ENCODE measurements around the gene PCYOX1L. TPM values are rescaled to one million over a fixed set of nuclear protein-coding genes. Genes with fewer than 3 reads are reported as not detected.
A peak's percentile ranks its signal among the peaks of the same experiment; 100 is the strongest.

The PCYOX1L gene
- total and polyA plus RNA-seq, 9 of the 15 experiments (the other 6 are each of a cell fraction or from before 2014, with no cell fraction given) = 2.3 to 17.9 (median 6.0) TPM

DNA sequence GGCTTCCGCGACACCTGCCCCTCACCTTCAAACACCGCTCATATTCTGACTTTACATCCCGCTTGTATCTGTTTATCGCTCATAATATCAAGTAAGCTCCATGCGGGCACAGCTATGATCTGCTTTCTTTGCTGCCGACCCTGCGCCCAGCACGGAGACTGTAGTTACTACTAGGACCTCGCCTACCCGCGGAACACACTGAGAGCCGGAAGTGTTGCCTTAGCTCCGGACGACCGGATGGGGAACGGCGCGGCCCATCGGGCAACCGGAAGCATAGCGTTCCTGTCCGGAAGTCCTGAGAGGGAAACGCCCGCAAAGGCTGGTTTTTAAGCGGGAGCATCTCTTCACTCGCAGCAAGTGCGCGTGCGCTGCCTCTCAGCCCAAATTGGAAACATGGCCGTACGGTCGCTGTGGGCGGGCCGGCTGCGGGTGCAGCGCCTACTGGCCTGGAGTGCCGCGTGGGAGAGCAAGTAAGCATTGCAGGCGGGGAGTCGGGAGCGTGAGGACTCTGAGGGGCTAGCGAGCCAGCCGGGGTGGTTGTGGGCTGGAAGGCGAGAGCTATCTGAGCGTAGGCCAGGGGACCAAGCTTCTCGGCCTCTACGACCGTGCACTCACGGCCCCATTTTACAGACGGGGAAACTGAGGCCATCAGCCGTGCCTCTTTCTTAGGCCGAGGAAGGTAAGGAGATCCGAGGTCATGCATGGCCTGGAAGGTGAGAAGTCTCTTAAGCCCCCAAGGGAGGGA lies 12.5 kb upstream of the PCYOX1L start, which contains the start of gene GRPEL2 (continued):
- TF ChIP-seq ZNF431 (CRISPR knock-in tag; IDR thresholded peaks at IDR 0.05) (no peak), FOXJ2 (tag; IDR thresholded peaks at IDR 0.05) (no peak), ZNF561 (CRISPR knock-in tag; conservative IDR thresholded peaks at IDR 0.05) (no peak), ESRRA (IDR thresholded peaks at IDR 0.05; ENCODE audit: borderline replicate concordance, low read depth) (peak; percentile 74), IRF2 (CRISPR knock-in tag; IDR thresholded peaks at IDR 0.05) (no peak), THRB (CRISPR knock-in tag; conservative IDR thresholded peaks at IDR 0.05) (no peak), TFAP4 (CRISPR knock-in tag; IDR thresholded peaks at IDR 0.05; ENCODE audit: borderline replicate concordance) (peak; percentile 91), ZNF224 (CRISPR knock-in tag; IDR thresholded peaks at IDR 0.05) (no peak), ZSCAN32 (CRISPR knock-in tag; IDR thresholded peaks at IDR 0.05) (no peak), ZNF232 (CRISPR knock-in tag; IDR thresholded peaks at IDR 0.05) (0 out of 2 replicates have a peak, but pooled peaks have one; percentile 61), SP1 (CRISPR knock-in tag; IDR thresholded peaks at IDR 0.05) (peak; percentile 93), ZNF79 (CRISPR knock-in tag; IDR thresholded peaks at IDR 0.05; ENCODE audit: low read depth) (no peak), PHF20 (IDR thresholded peaks at IDR 0.05; ENCODE audit: partially characterized antibody) (peak; percentile 93), LARP7 (IDR thresholded peaks at IDR 0.05) (no peak; the same call in 1 of the 2 replicates), MAFK (IDR thresholded peaks at IDR 0.05; ENCODE audit: low read length) (no peak), PATZ1 (CRISPR knock-in tag; IDR thresholded peaks at IDR 0.05; ENCODE audit: borderline replicate concordance) (peak; percentile 83; the same call in 1 of the 2 replicates), WHSC1 (IDR thresholded peaks at IDR 0.05; ENCODE audit: low read length) (no peak), OTX1 (CRISPR knock-in tag; IDR thresholded peaks at IDR 0.05) (no peak), CBX1 (IDR thresholded peaks at IDR 0.05; ENCODE audit: low read depth) (peak; percentile 95), ZNF408 (CRISPR knock-in tag; IDR thresholded peaks at IDR 0.05; ENCODE audit: low read depth) (no peak), CREB3 (tag; conservative IDR thresholded peaks at IDR 0.05; ENCODE audit: low read depth) (no peak), DDX20 (tag; IDR thresholded peaks at IDR 0.05; ENCODE audit: low read depth) (no peak), CGGBP1 (CRISPR knock-in tag; IDR thresholded peaks at IDR 0.05) (0 out of 2 replicates have a peak, but pooled peaks have one; percentile 3), ZNF695 (CRISPR knock-in tag; IDR thresholded peaks at IDR 0.05) (no peak), IFI16 (CRISPR knock-in tag; IDR thresholded peaks at IDR 0.05) (no peak)

All from K562 (cell line).